Chondrocyte (in vitro differentiated cells): ENCODE data around the gene TTC9B. TPM values are rescaled to one million over a fixed set of nuclear protein-coding genes. Genes with fewer than 3 reads are reported as not detected.

Source experiments
- DNase-seq: peaks from one replicate; pipeline ENCODE4 v3.0.0; 2021; ENCODE audit warnings: mixed read lengths, low spot score
- H3K27ac Mint-ChIP-seq: one replicate; pipeline ENCODE4 v1.8.0; 2021; ENCODE audit warnings: mild to moderate bottlenecking, moderate library complexity, mixed read lengths; ENCODE audit not compliant: unreplicated experiment
- H3K27me3 Mint-ChIP-seq: 2 replicates; pipeline ENCODE4 v1.8.0; 2021; ENCODE audit warnings: low read depth, mixed read lengths
- H3K36me3 Mint-ChIP-seq: 2 replicates; pipeline ENCODE4 v1.8.0; 2021; ENCODE audit warnings: low read depth, mixed read lengths
- H3K4me1 Mint-ChIP-seq: 2 replicates; pipeline ENCODE4 v1.8.0; 2021; ENCODE audit warnings: low read depth, mild to moderate bottlenecking, mixed read lengths
- H3K4me3 Mint-ChIP-seq: one replicate; pipeline ENCODE4 v1.8.0; 2021; ENCODE audit warnings: mild to moderate bottlenecking, moderate library complexity, mixed read lengths; ENCODE audit not compliant: unreplicated experiment
- H3K9me3 Mint-ChIP-seq: 2 replicates; pipeline ENCODE4 v1.8.0; 2021; ENCODE audit warnings: low read depth, mixed read lengths
- CTCF ChIP-seq: fragments of 200-600 bp; sonication (generic); IDR thresholded peaks from 2 replicates; pipeline ENCODE4 v1.5.0; 2021; ENCODE audit warnings: antibody characterized with exemption, mild to moderate bottlenecking, moderate library complexity
- total RNA-seq: library from RNA; stranded (reverse); gene quantifications from 3 replicates; pipeline ENCODE4 v1.2.1, GENCODE V29; 2021

Gene TTC9B
- total RNA-seq, 1 donor from 2014 or later, result not detected

- H3K27ac Mint-ChIP-seq, result no peak overlapping the region
- peaks cover 7% of the 10 kb centered on the region for H3K36me3 Mint-ChIP-seq
- no peak for DNase-seq
- no peaks in the 10 kb centered on the region for H3K4me1 Mint-ChIP-seq
- no peak overlapping the region for H3K4me3 Mint-ChIP-seq
- no peak for TF ChIP-seq CTCF
- no peaks in the 10 kb centered on the region for H3K9me3 Mint-ChIP-seq
- H3K27me3 Mint-ChIP-seq, result no peaks in the 10 kb centered on the region
Measured at GRCh38 chr19:40265055-40265762, 47.0 kb upstream of the TTC9B start.

- Mint-ChIP-seq H3K4me3 (no peak overlapping the region), H3K36me3 (peaks cover 7% of the 10 kb centered on the region), H3K9me3 (no peaks in the 10 kb centered on the region), H3K27ac (no peak overlapping the region), H3K27me3 (no peaks in the 10 kb centered on the region), H3K4me1 (no peaks in the 10 kb centered on the region)
- DNase-seq, result peak; percentile 56
- no peak for TF ChIP-seq CTCF
Measured at GRCh38 chr19:40264314-40265054, 46.3 kb upstream of the TTC9B start.

- Mint-ChIP-seq H3K4me1 (no peaks in the 10 kb centered on the region), H3K36me3 (peaks cover 7% of the 10 kb centered on the region), H3K27me3 (no peaks in the 10 kb centered on the region), H3K4me3 (no peak overlapping the region), H3K27ac (no peak overlapping the region), H3K9me3 (no peaks in the 10 kb centered on the region)
- DNase-seq, result peak; percentile 48
- TF ChIP-seq CTCF, result no peak
Measured at GRCh38 chr19:40263440-40264313, 45.5 kb upstream of the TTC9B start.

- H3K9me3 Mint-ChIP-seq, result no peaks in the 10 kb centered on the region
- H3K4me1 Mint-ChIP-seq, result no peaks in the 10 kb centered on the region
- TF ChIP-seq CTCF, result no peak
- no peak overlapping the region for H3K4me3 Mint-ChIP-seq
- H3K27me3 Mint-ChIP-seq, result no peaks in the 10 kb centered on the region
- no peak for DNase-seq
- H3K27ac Mint-ChIP-seq, result no peak overlapping the region
- H3K36me3 Mint-ChIP-seq, result peaks cover 7% of the 10 kb centered on the region
Measured at GRCh38 chr19:40262422-40262821, 44.2 kb upstream of the TTC9B start.

- TF ChIP-seq CTCF, result no peak
- no peak for DNase-seq
- H3K27ac Mint-ChIP-seq, result no peak overlapping the region
- H3K9me3 Mint-ChIP-seq, result no peaks in the 10 kb centered on the region
- no peak overlapping the region for H3K4me3 Mint-ChIP-seq
- H3K4me1 Mint-ChIP-seq, result no peaks in the 10 kb centered on the region
- H3K27me3 Mint-ChIP-seq, result no peaks in the 10 kb centered on the region
- peaks cover 7% of the 10 kb centered on the region for H3K36me3 Mint-ChIP-seq
Measured at GRCh38 chr19:40261631-40262030, 43.4 kb upstream of the TTC9B start.
